Stimulated activated CD4-positive, alpha-beta T cell treated with anti-CD3 and anti-CD28 coated beads, Interleukin-1b, Interleukin-23, amount 100 ng/mL, for 48 hours (primary cell): ENCODE results near the gene TRDMT1.

ENCODE experiments used
- DNase-seq: peaks from one replicate; pipeline ENCODE4 v3.0.0-alpha.2; 2020

Gene TRDMT1

DNA sequence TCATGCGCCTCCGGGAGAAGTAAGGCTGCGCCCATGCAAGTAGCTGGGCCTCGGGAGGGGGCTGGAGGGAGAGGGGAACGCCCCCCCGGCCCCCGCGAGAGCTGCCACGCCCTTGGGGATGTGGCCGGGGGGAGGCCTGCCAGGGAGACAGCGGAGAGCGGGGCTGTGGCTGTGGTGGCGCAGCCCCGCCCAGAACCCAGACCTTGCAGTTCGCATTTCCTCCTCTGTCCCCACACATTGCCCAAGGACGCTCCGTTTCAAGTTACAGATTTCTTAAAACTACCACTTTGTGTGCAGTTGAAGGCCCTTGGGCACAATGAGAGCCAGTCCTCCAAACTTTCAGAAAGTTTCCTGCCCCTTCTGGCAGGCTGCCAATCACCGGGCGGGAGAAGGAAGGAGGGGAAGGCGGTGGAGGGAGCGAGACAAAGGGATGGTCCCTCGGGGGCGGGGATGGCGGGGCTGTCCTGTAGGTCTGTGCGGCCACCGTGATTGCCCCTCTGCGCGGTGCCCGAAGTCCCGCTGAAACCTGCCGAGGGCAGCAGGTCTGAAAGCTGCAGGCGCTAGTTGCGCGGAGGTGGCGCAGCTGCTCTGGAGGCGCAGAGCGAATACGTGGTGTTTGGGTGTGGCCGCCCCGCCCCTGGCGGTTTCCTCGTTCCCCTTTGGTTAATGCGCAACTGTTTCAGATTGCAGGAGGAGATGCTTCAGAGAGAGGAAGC, 28.7 kb upstream of the TRDMT1 start:
- peak; percentile 88 for DNase-seq

DNA sequence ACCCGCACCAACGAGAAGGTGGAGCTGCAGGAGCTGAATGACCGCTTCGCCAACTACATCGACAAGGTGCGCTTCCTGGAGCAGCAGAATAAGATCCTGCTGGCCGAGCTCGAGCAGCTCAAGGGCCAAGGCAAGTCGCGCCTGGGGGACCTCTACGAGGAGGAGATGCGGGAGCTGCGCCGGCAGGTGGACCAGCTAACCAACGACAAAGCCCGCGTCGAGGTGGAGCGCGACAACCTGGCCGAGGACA, 28.2 kb upstream of the TRDMT1 start:
- no peak for DNase-seq

DNA sequence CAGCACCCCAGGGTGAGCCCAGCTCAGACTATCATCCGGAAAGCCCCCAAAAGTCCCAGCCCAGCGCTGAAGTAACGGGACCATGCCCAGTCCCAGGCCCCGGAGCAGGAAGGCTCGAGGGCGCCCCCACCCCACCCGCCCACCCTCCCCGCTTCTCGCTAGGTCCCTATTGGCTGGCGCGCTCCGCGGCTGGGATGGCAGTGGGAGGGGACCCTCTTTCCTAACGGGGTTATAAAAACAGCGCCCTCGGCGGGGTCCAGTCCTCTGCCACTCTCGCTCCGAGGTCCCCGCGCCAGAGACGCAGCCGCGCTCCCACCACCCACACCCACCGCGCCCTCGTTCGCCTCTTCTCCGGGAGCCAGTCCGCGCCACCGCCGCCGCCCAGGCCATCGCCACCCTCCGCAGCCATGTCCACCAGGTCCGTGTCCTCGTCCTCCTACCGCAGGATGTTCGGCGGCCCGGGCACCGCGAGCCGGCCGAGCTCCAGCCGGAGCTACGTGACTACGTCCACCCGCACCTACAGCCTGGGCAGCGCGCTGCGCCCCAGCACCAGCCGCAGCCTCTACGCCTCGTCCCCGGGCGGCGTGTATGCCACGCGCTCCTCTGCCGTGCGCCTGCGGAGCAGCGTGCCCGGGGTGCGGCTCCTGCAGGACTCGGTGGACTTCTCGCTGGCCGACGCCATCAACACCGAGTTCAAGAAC, 27.7 kb upstream of the TRDMT1 start:
- peak; percentile 55 for DNase-seq

DNA sequence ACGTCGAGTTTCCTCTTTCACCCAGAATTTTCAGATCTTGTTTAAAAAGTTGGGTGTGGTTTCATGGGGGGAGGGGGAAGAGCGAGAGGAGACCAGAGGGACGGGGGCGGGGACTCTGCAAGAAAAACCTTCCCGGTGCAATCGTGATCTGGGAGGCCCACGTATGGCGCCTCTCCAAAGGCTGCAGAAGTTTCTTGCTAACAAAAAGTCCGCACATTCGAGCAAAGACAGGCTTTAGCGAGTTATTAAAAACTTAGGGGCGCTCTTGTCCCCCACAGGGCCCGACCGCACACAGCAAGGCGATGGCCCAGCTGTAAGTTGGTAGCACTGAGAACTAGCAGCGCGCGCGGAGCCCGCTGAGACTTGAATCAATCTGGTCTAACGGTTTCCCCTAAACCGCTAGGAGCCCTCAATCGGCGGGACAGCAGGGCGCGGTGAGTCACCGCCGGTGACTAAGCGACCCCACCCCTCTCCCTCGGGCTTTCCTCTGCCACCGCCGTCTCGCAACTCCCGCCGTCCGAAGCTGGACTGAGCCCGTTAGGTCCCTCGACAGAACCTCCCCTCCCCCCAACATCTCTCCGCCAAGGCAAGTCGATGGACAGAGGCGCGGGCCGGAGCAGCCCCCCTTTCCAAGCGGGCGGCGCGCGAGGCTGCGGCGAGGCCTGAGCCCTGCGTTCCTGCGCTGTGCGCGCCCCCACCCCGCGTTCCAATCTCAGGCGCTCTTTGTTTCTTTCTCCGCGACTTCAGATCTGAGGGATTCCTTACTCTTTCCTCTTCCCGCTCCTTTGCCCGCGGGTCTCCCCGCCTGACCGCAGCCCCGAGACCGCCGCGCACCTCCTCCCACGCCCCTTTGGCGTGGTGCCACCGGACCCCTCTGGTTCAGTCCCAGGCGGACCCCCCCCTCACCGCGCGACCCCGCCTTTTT, 26.9 kb upstream of the TRDMT1 start, which contains the start of gene VIM:
Gene VIM, plus strand, starts transcription at position 151 of the 925 bp plus-strand sequence. CDS start 1,182 bp downstream, outside the sequence.
- DNase-seq, result peak; percentile 88

DNA sequence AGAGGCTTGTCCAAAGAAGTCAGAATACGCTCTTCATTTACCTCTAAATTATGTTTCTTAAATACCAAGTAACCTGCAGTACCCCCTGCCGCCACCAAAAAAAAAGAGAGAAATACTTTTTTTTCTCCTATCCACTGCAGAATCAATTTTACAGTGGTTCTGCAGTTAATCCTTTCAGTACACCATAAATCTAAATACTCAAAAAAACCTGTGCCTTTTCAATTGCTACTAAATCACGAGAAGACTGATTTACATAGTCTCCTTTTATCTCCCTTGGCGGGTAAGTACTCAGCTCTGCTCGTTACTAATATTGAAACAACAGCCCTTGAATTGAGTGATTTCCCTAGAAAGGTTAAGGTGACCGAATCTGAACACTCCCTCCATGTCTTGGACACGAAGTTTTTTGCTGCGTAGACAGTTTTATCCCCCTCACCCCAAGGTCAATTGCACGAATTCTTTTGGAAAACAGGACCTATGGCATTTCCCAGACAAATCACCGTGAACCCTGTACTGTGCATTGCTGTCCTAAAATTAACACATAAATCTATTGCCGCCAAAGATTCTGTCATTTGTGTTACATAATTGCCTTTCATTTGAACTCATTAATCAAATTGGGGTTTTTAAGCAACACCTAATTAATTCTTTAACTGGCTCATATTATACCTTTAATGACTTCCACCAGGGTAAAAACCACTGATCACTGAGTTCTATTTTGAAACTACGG, 26.1 kb upstream of the TRDMT1 start:
- peak; percentile 7 for DNase-seq

DNA sequence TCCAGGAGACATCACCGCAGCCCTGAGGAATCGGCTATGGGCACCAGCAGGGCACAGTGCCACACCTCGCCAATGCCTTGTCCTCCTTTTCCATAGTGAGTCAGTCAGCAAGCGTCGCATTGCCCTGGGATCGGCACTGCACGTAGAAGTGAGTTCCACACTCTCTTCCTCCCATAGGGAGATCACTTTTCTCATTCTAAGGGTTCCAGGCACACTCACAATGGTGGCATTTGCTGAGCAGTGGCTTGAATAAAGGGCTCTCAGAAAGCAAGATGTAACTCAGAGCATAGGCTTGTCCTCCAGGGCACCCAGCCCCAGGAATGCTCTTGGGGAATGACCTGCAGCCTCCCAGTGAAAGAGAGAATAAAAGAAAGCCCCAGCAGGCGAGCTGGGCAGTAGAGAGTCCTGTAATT, 25.4 kb upstream of the TRDMT1 start:
- DNase-seq, result no peak

DNA sequence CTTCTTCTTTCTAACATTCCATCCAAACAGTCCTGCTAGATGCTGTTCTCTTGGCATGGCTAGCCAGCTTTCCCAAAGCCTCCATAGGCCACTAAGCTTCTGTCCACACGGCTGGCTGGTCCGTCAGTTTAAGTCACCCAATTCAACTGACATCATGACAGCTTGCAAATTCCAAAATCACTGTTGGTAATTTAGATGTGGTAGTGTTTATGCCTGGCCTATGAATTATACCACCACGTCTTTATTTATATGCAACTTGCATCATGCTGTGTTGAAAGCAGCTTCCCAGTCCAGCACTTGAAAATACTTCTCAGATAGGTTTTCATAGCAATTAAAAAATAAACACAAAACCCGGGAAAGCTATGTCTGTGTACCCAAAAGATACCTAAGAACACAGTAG, 24.3 kb upstream of the TRDMT1 start:
- DNase-seq, result no peak

DNA sequence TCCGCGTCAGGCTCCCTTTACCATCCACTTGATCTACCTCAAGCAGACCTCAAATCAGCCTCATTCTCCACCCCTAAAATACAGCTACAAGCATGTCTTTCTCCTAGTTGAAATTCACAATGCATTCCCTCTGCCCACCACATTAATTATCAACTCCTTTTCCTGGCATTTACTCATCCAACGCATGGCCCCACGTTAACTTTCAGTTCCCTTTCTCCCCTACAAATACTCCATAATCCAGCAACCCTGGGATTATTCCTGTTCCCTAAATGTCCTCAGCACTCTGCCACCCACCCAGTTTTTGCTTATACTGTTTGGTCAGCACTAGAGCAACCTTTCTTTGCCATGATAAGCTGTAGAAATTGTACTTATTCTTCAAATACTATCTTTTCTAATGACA, 20.9 kb upstream of the TRDMT1 start:
- DNase-seq, result no peak

DNA sequence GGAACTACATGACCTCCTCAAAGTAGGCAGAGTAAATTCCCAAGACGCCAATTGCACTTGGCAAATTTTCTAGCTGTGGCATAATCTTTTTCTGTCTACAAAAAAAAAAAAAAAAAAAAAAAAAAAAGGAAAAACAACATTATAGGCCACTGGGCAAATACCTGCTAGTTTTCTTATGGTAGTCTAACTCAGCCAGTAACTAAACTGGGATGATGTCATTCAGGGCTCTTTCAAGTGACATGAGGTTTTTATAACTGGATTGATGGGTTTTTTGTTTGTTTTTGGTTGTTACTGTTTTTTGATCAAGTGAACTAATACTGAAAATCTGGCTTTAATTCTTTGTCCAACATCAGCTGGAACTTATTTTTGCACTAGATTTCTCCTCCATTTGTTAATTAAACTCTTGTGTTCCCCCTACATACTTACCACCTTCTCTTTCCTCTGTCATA, 19.2 kb upstream of the TRDMT1 start:
- no peak for DNase-seq

DNA sequence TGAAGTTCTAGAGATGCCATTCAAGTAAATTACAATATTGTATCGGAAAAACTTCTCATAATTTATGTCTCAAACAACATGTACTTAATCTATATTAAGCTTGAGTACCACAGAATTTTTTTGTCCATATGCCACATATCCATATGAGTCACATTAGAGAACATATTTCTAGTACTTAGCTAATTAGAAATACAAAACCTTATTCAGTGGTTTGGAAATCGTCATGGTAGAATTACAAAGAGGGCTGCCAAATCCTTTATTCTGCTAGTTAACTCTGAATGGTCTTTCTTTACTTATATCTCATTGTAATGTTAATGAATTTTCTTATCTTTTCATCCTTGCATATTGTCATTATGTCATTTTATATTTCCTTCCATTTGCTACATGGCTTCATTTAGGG, 17.6 kb upstream of the TRDMT1 start:
- no peak for DNase-seq

DNA sequence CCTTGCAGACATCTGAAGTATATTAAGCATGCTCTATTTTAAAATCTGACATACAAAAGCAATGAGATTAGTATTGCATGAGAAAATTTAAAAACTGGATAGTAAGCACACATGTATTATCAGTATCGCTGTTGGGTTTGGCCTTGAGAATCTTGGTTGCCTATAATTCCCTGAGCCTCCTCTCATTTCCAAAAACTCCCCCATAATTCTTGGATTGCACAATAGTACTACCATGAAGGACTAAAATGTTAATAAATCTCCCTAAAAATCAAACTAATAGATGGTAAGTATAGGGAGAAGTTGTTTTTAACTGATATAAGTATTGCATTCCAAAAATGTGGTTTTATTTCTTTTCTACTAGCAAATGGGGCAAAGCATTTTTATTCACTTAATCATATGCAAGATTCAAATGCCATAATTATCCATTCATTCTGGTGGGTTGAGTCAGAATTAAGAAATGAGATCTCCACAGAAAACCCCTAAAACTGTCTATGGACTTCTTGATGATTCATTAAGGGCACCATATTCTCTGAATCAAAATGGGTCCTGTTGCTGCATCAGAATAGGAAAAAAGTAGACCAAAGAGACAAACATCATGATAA, 16.3 kb upstream of the TRDMT1 start:
- DNase-seq, result no peak

DNA sequence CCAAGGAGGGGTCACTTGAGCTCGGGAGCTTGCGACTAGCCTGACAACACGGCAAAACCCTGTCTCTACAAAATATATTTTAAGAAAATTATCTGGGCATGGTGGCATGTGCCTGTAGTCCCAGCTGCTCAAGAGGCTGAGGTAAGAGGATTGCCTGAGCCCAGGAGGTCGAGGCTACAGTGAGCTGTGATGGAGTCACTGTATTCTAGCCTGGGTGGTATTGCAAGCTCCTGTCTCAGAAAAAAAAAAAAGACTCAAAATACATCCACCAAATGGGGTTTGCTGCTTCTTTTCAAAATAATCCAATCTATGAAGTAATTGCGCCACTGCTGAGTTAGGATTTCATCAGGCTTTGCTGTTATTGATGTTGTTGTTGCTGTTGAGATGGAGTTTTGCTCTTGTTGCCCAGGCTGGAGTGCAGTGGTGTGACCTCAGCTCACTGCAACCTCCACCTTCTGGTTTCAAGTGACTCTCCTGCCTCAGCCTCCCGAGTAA, 15.5 kb upstream of the TRDMT1 start:
- DNase-seq, result no peak

DNA sequence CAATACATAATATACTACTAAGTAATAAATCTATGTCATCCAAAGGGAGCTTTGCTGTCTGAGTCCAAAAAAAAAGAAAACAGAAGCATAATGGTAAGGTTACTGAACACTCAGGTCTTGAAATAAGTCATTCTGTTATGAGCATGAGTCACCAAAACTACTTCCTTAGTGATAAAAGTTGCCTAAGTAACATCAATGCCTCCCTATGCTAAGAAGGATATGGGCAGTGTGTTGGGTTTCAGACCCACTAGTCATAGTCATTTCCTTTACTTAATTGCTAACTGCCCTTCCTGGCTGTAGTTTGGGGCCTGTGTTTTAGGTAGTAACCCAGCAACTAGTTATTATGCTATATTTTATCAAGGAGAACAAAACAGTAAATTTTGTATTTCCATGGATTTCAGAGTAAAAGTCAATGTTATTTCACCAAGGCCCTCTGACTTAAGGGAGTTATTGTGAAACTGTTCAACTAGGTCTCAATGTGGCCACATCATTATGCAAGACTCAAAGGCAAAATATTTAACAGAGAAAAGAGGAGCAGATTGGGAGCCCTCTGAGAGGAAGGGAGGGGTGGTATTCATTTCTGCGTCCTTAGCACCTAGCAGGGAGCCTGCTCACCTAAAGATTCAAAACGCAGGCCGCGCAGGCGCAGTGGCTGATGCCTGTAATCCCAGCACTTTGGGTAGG, 14.9 kb upstream of the TRDMT1 start:
- DNase-seq, result peak; percentile 17

DNA sequence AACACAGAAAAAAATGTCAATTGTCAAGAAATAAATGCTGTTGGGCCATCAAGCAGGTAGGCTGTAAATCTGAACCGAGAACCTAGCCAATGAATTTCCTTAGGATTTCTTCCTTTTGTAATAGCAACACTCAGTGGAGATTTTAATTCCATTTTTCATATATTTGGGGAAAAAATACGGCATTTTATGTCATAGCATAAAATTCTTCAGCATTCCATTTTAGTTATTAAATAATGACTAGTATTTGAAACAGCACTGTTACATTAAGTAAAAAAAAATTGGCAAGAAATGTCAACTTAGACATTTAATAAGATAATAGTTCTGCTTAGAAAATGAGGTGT, 14.3 kb upstream of the TRDMT1 start:
- DNase-seq, result no peak

DNA sequence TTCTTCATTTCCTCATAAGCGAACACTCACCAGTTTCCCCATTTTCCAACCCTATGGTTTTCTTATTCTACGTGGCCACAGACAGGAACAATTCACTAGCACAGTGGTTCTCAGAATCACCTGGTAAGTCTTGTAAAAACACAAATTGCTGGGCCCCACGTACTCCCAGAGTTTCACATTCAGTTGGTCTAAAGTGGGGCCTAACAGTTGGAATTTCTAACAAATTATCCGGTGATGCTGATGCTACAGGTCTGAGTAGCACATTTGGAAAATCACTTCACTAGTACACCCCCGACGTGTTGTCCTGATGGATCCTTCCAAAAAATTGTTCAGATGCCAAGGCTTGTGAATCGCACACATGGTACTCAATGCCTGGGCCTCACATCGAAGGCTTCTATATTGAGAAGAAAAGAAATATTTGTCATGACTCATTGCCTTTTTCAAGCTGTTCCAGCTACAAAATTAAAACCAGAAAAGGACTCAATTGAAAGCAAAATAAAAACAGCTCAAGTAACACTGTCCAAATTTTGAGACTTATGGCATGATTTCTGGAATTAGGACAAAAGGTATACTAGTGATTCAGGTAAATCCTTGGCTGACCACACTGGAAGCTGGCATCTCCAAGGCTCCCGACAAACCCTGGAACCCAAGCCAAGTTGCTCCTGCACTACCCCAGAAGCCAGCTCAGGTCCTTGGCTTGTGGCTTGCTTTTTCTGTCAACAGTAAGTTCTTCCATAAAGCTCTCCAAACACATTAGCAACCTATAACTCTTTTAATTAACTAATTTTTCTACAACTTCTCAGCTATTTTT, 13.7 kb upstream of the TRDMT1 start:
- DNase-seq, result no peak

DNA sequence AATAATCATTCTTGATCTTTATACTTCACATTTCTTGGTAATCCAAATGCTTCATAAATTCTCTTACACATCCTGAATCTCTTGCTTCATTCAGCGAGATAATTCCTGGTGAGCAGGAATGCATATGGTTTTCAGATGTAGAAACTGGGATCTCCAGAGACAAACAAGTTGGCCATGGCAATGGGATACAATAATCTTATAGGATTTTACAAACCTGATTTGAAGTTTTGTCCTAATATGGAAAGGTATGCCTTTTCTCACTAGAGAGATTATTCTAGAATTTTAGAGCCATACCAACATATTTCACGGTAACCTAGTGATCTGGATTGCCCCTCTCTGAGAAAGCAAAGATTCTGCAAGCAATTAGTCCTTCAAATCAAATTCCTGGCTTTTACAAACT, 13.1 kb upstream of the TRDMT1 start:
- DNase-seq, result no peak

DNA sequence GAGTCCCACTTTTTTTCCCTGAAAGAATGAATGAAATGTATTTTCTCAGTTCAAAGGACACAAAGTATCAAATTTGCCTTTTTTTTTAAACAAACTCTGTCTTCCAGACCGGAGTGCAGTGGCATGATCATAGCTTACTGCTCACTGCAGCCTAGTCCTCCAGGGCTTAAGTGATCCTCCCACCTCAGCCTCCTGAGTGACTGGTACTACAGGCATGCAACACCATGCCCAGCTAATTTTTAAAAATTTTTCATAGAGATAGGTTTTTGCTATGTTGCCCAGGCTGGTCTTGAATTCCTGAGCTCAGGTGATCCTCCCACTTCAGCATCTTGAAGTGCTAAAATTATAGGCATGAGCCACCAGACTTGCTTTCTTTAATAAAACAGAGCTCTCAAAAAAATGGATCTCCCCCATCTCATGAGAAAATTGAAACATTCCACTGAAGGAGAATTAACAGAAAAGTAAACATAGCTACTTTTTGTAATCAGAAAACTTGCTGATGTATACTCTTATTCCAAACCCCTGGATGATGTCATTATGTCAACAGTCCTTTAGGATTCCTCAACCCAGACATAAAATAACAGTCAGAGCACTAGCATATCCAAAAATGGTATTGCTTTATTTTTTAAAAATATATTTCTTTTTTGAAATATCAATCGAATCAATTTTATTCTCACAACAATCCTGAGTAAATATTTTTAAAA, 12.3 kb upstream of the TRDMT1 start:
- no peak for DNase-seq

DNA sequence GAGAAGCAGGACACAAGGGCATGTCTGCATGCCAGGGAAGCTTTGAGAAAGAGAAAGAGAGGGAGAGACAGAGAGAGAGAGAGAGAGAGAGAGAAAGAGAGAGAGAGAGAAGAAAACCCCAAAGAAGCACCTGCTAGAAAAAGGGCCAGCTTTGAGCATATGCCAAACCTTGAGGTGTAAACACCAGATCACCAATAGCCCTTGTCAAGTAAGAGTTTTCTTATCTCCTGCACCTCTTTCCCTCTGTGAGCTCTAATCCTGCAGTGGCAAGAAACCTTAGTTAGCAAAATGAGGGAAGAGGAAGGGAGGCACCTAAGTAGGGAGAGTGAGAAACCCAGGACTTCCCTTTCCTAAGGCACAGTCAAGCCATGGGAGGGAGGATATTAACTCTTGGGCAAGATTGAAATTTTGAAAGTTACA, 11.3 kb upstream of the TRDMT1 start:
- no peak for DNase-seq

DNA sequence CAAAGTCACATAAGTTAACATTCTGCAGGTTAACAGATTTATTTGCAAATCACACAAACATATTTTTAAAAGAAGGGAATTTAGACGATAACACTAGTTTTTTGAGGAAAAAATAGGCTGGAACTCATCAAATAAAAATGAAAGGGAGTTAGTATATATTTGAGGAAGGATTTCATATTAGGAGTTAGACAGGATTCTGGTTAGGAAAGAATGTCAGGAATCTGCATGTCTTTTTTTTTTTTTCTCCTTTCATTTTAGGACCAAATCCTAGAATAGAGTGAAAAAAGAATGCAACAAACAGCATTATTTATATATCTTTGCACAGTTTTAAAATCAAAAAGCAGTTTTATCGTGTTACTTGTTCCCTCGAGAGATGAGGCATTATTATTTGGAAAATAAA, 8.9 kb upstream of the TRDMT1 start:
- no peak for DNase-seq

DNA sequence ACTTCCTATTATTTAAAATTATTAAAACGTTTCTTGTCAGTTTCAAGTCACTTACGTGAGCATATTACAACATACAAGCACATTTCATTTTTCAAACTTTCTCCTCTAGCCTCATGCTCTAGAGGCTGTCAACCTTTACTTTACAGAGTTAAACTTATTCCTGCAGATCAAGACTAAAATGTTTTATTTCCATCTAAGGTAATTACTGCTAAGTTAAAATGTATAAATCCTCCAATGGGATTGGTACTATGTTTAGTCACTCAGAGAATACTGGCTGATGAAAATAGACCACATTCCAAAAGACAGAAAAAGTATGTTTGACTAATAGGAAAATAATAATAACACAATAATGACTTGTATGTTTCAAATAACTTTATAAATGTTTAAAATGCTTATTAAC, 8.4 kb upstream of the TRDMT1 start:
- no peak for DNase-seq
